ENCODE data around the gene DHX36.

Gene DHX36

DNA sequence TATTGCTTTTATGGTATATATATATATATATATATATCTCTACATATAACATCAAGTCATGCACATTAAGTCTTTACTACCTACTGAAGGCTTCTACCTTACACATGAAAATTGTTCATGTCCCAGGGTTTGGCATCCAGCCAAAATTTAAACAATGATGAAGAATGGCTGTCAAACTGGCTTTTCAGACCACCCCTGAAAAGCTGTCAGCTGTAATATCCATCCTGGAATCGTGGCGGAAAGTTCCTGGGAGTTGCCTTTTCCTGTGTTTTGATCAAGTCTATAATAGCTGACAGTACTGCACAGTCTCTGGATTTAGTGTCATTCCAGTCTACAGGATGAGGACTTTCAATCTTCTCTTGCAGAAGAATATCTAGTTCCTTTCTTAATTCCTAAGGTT is 48.3 kb downstream of the DHX36 start:
- no peak for DNase-seq

DNA sequence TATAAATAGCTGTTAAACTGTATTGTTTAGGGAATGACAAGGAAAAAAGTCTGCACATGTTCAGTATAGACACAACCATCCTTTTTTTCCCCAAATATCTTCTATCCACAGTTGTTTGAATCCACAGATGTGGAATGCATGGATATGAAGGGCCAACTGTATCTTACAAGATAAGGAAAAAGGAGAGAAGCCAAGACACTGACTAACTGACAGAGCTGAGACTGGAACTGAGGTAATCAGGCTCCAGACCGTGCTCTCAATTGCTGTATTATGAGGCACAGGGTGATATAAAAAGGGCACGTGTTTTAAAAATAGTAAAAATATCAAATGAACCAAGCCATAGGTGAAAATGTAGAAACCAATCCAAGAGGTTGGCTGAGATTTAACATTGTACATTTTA is 49.0 kb downstream of the DHX36 start:
- no peak for DNase-seq

DNA sequence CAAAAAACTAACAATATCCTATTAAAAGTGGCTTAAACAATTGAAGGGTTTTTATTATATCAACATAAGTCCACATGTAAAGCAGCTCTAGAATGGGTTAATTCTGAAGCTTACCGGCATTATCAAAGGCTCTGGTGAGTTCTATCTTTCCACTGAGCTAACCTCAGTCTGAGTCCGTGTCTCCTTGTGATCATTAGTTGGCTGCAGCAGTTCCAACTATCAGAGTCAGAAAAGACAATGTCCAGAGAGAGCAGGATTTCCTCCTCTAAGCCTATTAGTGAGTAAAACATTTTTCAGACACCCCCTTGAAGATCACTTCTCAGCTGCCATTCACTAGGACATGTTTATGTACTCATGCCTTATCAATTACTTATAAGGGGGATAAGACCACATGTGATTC is 49.9 kb downstream of the DHX36 start:
- DNase-seq: no peak

DNA sequence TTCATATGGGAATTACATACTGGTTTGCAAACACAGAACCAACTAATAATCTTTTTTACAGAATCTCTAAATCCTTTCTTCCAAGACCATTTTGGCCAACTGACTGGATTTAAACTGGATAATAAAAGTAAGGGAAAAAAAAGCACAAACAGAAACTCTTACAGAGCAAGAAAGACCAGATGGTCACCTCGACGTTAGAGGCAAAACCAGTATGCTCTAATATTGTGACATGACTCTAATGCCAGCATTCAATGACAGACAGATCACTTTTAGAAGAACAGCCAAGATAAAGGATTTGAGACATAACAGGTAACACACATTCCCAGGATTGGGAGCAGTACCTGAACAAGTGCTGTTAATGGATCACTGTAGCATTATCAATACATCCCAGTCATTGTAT is 50.9 kb downstream of the DHX36 start:
- DNase-seq: no peak

DNA sequence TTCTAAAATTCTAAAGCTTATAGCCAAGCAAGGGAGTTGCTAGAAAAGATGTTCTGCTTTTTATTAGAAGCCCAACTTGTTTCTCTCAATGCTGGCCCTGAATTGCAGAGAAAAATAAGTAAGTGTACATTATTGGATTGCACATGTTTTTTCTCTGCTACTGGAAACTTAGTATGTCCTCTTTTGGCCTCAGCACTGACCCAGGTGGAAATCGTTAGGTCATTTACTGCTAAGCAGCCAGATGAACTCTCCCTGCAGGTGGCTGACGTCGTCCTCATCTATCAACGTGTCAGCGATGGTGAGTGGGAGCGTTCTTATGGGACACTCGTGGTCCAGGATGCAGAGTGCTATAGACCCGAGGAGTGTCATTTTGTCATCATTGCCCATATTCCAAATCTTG is 69.8 kb downstream of the DHX36 start:
- no peak for DNase-seq

DNA sequence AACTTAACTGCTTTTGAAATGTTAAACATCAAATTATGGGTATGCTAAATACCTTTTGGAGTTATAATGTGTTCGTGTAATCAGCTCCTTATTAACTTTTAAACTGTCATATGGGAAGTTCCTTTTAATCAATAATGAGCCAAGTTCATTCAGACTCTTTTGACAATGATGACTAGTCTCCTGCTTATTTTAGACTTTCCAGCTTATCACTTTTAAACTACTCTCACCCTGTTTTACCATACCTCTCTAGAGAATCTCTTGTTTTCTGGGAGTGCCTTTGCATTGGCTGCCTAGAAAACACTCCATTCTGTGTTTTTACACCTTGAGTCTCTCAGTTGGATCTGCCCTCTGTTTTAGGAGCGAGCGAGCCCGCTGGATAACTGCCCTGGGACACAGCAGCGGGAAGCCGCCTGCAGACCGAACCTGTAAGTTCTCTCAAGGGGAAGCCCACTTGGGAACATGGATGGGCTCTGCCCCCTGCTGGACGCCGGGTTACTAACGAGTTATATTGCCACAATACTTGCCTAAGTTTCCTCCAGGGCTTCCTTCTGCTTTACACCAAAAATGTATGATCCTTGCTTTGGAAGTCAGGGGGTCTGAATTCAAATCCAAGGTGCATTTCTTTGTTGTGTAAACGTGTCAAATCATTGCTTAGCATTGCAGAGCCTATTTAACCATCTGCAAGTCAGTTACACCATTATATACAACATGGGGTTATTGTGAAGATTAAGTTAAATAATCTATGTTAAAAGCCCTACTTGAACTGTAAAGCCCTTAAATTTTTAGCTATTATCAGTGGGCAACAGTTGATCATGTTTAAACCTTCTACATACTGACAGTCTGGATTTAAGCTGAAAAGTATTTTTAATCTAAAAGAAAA is 71.3 kb downstream of the DHX36 start:
- peak; percentile 72 for DNase-seq

DNA sequence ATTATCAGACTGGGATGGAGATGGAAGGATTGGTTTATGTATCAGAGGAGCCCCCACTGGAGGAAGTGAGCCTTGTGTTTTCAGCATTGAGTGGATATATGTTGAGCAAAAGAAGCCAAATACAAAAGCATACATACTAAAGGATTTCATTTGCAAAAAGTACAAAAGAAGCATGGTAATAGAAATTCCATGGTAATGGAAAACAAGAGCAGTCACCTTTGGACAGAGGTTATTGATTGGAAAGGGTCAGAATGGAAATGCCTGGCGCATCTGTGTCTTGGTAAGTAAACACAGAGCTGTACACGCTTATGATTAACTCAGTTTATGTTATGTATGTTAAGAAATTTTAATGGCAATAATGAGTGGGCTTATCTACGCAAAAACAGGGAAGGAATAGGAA is 72.7 kb downstream of the DHX36 start:
- no peak for DNase-seq

DNA sequence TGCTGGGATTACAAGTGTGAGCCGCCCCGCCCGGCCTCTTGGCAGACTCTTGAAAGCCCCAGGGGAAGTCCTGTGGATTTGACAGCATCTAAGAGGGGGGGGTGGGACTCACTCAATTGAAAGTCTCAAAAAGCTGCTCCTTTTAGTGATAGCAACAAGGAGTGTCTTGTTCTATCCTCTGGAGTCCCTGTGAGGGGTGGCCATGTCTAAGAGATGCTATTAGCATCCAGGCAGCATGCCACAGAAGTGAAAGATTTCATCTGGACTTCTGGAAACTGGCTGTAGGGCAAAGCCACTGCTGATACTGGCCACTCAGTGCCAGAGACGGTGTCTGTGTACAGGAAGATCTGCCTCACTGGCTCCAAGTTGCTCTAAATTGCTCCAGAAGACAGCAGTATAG is 74.0 kb downstream of the DHX36 start:
- DNase-seq: no peak

DNA sequence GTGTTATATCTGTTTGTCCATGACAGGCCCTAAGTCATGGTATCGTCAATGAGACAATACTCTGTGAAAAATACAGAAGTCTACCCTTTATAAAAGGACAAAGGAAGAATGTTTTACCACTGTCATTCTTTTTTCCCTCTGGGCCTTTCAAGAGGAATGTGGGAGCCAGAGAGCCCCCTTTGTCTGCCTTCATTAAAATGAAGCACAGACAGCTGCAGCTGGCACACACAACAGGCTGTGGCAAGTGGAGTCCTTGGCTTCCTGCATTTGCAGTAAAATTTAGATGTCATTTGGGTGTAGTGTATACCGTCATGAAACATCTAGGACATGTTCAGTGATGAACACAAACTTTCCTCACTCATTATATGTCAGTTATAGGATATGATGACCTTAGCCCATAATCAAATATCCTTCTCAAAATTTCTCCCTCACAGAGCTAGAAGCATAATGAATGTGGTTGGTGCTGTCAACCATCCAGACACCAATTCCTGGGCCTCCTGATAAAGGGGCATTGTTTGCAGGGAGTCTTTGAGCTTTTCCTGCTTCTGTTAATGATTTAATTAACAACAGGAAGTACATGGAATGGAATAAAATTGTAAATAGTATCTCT is 76.4 kb downstream of the DHX36 start:
- no peak for DNase-seq

DNA sequence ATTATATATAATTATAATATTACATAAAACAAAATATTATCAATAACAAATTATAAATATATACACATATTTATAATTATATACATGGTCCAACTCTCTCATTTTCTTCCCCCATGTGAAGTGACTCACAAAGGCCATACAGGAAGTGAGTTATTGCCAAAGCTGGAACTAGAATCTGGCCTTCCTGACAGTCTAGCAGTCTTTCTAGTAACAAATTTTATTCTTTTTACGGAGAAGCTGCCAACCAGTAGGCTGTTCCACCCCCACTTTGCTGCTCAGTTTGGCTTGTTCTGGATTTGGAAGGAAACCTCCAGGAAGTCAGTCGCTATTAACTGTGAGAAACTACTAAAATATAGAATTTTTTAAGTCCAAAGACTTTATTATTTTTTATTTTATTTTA is 79.6 kb downstream of the DHX36 start:
- no peak for DNase-seq

DNA sequence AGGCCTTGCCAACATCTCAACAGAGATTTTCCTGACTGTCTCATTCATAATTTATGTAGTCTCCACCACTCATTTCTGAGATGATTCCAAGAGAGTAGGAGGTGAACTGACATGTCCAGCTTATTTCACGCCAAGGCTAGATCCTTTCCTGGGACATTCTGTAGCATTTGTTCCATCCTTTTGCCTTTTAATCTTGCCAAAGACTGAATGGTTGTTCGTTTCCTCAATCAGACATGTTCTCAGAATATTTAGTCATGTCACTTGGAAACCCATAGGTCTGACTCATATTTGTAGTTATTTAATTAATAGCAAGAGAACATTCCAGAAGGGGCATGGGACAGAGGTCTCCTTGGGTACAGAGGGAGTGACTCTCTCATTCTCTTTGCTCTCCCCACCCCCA is 80.9 kb downstream of the DHX36 start:
- no peak for DNase-seq

DNA sequence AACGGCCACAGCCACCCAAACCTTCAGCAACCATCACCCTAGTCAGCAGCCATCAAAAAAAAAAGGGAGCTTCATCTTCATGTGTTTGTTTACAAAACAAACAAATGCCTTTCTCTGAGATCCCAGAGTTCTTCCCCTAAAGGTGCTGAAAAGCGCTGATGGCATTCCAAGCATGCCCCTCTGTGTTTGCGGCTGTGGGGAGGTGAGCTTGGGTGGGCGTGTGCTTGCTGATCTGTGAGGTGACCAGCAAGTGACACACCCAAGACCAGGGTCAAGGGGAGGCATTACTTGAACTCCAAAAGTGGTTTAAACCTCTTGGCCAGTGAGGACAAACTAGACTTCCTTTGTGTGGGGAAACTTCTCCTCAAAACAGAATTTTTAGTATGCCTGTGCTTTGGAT is 81.5 kb downstream of the DHX36 start:
- no peak for DNase-seq

DNA sequence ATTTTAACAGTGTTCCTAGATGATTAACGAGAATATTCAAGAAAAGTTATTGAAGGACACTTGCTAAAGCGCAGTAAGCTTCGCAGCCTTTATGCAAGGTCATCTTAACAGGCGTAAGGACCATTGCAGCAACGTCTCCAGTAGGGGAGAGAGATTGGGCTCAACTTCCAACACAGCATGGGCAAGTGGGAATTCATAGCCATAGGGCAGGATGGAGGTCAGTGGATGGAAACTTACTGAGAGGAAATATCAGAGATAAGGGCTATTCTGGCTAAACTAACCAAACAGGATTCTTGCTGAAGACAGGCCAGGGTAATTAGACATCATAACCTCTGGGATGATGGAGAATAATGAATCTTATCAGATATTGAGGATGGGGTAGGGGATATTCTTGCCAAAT is 82.8 kb downstream of the DHX36 start:
- no peak for DNase-seq

DNA sequence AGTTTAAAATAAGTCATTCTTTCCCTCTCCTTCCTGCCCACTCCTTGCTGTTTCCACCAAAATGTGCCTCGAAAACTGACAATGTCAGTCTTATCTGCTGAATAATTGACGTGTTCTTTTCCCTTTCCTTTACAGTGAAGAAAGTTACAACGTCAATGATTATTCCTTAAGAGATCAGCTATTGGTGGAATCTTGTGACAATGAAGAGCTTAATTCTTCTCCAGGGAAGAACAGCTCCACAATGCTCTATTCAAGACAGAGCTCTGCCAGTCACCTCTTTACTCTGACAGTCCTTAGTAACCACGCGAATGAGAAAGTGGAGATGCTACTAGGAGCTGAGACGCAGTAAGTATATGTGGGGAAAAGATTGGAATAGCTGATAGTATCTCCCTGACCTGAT is 84.1 kb downstream of the DHX36 start:
- DNase-seq: no peak

DNA sequence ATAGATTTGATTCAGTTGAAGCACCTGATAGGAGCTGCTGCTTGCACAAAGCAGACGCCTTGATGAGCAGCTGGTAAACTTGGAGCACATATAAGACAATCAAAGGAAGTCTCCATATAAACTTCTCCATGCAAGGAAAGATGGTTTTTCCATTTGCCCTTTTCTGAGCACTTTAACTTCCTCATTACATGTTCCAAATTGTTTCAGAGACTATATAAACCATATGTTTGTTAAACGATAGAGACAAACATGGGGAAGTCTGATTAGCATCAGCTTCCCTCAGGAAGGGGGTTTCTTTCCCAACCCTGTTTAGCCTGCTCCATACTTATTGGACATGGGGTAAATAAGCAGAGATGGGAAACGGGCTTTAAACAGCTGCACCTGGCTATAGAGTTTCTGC is 88.0 kb downstream of the DHX36 start:
- no peak for DNase-seq

DNA sequence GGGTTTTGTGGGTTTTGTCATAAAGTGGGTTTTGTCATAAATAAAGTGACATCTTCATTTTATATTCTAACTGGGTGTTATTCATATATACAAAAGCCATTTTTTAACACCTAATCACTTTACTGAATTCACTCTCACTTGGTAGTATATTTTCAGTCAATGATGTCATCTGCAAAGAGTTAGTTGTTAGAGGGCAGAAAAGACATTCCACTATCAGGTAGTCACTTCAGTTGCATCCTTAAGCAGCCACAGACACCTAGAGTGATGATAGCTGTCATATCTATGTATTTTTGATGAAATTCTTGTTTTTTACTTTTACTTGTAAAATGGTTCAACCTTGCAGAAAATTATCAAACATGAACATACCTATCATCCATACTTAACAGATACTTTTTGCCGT is 89.0 kb downstream of the DHX36 start:
- no peak for DNase-seq

DNA sequence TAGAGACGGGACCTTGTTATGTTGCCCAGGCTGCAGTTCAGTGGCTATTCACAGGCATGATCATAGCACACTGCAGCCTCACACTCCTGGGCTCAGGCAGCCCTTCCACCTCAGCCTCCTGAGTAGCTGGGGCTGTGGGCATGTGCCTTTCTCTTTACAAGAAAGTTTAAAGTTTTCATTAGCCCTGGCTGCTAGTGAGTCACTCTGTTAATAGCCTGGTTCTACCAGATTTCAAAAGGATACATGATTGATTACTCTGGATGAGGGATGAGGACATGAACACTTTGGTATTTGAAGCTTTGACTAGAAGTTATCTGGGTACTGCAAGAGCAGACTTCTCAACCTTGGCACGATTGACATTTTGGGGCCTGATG is 95.1 kb downstream of the DHX36 start:
- DNase-seq: no peak

DNA sequence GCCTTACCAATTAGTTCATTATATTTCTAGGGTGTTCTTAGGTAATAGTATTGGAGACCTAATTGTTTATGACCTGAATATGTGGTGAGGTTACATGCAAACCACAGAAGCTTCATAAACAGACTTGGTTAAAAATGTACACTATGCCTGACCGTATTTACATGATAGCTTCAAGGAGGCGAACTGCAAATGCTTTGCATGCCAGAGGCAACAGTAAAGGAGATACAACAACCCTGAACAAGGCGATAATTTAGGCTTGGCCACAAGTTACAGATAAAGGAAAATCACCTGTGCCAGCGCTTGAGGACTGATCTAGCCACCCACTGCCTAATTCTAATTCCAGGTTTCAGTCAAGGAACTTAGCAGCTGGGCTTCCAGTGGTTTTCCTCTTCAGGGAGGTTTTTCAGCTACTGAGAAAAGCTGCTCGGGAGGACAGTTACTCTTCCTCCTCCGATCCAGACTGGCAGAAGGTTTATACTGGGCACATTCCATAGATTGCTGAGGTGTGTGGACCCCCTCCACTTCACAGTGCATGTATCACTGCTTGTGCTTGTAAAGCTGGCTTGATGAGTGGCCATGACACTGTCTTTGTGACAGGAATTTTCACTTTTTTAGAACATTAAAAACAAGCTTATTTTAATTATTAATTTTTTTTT is 95.6 kb downstream of the DHX36 start:
- no peak for DNase-seq

DNA sequence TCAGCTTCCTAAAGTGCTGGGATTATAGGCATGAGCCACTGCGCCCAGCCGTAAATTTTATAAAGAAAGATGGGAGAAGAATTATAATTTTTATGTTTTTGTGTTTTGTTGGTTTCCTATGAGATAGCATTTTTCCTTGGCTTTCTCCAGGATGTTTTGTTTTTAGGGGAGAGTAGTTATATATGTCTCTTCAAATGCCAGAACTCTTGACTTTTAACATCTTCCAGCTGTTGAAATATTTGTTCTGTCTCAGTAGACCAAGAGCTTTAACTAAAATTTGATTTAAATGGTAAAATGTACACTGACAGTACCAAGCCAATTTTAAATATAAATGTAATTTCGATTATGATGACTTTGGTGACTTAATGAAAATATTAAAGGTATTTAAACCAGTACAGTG is 96.8 kb downstream of the DHX36 start:
- no peak for DNase-seq

DNA sequence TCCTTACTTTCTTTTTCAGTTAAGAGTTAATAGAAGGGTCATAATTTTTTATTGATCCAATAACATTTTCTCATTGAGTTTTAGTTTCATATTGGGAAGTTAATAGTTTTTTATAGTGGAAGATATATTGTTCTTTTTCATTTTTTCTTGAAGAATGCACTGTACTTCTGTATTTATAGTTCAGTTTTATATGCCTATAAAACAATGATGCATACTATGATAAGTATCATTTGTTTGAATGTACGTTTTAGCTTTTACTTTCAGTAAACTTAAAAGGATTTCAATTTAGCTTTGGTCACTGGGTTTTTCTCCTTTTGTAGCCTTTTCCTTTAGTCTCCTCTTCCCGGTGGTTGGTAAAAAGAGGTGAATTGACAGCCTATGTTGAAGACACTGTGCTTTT is 98.8 kb downstream of the DHX36 start:
- no peak for DNase-seq

DNA sequence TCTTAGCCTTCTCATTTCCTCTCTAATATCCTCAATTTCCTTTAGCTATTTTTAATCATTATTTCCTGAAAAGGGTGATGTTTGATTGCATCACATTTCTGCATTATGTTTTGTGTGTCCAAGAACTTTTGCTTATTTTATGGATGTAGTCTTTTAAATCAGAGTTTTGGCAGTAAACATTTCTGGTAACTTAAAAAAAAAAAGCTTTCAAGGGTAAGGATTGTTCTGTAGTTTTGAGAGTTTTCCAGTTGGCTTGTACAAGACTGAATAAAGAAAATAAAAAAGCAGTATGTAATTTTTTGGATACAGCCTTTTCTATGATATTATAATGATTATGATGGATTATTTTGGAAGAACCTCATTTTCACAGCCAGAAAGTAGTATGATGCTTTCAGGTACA is 99.4 kb downstream of the DHX36 start:
- no peak for DNase-seq

DNA sequence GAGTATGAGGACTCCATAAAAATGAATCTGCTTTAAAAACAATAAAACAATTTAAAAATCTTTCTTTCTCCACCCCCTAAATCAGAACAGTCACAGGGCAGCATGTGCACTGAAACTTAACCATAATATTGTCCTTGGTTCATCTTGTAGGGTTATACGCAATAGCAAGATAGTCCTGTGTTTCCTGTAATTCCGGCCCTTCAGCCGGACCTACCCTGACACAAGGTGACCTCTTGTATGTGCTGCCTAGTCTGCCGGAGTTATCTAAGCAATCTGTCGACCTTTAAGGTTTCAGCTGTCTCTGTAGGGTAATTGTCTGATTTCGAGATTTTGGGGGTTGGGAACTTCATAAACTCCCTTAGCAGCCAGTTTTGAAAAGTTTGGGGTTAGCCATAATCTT is 99.9 kb downstream of the DHX36 start:
- no peak for DNase-seq

DNA sequence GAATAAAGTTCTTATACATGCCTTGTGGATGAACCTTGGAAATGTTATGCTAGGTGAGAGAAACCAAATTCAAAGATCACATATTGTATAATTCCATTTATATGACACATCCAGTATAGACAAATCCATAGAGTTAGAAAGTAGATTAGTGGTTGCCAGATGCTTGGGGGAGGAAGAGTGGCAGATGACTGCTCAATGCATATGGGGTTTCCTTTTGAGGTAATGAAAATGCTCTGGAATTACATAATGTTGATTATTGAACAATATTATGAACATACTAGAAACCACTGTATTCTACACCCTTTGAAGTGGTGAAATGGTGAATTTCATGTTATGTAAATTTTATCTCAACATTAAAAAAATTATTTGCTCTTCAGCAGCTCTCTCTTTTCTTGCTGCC is 100.8 kb downstream of the DHX36 start:
- no peak for DNase-seq
